Neuronal stem cell (in vitro differentiated cells): ENCODE data around the gene LHFPL2.

Experiments used
- DNase-seq: peaks from one replicate; pipeline ENCODE4 v3.0.0-alpha.2; 2013; ENCODE audit warnings: low spot score
- H2AFZ ChIP-seq: one replicate; pipeline ENCODE4 v1.6.1; 2013; ENCODE audit warnings: mild to moderate bottlenecking, low read length, inconsistent platforms
- H2AK5ac ChIP-seq: 2 replicates; pipeline ENCODE4 v1.6.1; 2013; ENCODE audit warnings: low read depth, mild to moderate bottlenecking, inconsistent platforms, low read length, moderate library complexity, mixed read lengths
- H2BK120ac ChIP-seq: 2 replicates; pipeline ENCODE4 v1.6.1; 2013; ENCODE audit warnings: low read depth, mild to moderate bottlenecking, inconsistent platforms, low read length, moderate library complexity, mixed read lengths
- H2BK12ac ChIP-seq: one replicate; pipeline ENCODE4 v1.6.1; 2013; ENCODE audit warnings: low read length, inconsistent platforms
- H2BK15ac ChIP-seq: 2 replicates; pipeline ENCODE4 v1.6.1; 2013; ENCODE audit warnings: mild to moderate bottlenecking, low read length, inconsistent platforms, mixed read lengths
- H2BK5ac ChIP-seq: one replicate; pipeline ENCODE4 v1.6.1; 2013; ENCODE audit warnings: inconsistent platforms, mild to moderate bottlenecking, low read length, moderate library complexity
- H3K14ac ChIP-seq: one replicate; pipeline ENCODE4 v1.6.1; 2013; ENCODE audit warnings: low read length, inconsistent platforms
- H3K18ac ChIP-seq: 2 replicates; pipeline ENCODE4 v1.6.1; 2013; ENCODE audit warnings: low read length, inconsistent platforms
- H3K23ac ChIP-seq: 2 replicates; pipeline ENCODE4 v1.6.1; 2013; ENCODE audit warnings: low read depth, mild to moderate bottlenecking, mixed read lengths, low read length, inconsistent platforms; ENCODE audit not compliant: poor library complexity
- H3K27ac ChIP-seq: replicated peaks from 3 replicates; pipeline ENCODE4 v1.5.1; 2013; ENCODE audit warnings: low read length, inconsistent platforms
- H3K27me3 ChIP-seq, 3 experiments: 2 replicates each; pipeline ENCODE4 v1.6.1; 2013; ENCODE audit warnings: low read length in 3 of 3, mild to moderate bottlenecking in 2 of 3, inconsistent platforms in 1 of 3, low read depth in 1 of 3, mixed read lengths in 1 of 3, moderate library complexity in 1 of 3; ENCODE audit not compliant: control insufficient read depth in 3 of 3, insufficient read depth in 3 of 3
- H3K36me3 ChIP-seq, 2 donors: replicated peaks in 1 of 2; 2 replicates each; pipeline ENCODE4 v1.6.1; 2013; ENCODE audit warnings: low read length in 2 of 2; ENCODE audit not compliant: control insufficient read depth in 2 of 2, insufficient read depth in 2 of 2
- H3K4ac ChIP-seq: 2 replicates; pipeline ENCODE4 v1.6.1; 2013; ENCODE audit warnings: inconsistent platforms, mild to moderate bottlenecking, low read length, moderate library complexity
- H3K4me1 ChIP-seq, 2 donors: 1 replicate in 1 of 2; 2 replicates in 1 of 2; pipeline ENCODE4 v1.6.1; 2013; ENCODE audit warnings: low read length in 2 of 2, low read depth in 1 of 2; ENCODE audit not compliant: control insufficient read depth in 2 of 2, insufficient read depth in 1 of 2
- H3K4me2 ChIP-seq: one replicate; pipeline ENCODE4 v1.6.1; 2013; ENCODE audit warnings: mild to moderate bottlenecking, low read length, inconsistent platforms; ENCODE audit not compliant: insufficient read depth, poor library complexity, severe bottlenecking
- H3K4me3 ChIP-seq, 2 donors: 2 replicates each; pipeline ENCODE4 v1.5.1; 2013; ENCODE audit warnings: low read length in 2 of 2, mild to moderate bottlenecking in 2 of 2, inconsistent platforms in 1 of 2, moderate library complexity in 1 of 2
- H3K79me1 ChIP-seq: one replicate; pipeline ENCODE4 v1.6.1; 2013; ENCODE audit warnings: low read depth, mild to moderate bottlenecking, inconsistent platforms, low read length, moderate library complexity
- H3K9ac ChIP-seq: one replicate; pipeline ENCODE4 v1.6.1; 2013; ENCODE audit warnings: mild to moderate bottlenecking, low read depth, low read length, inconsistent platforms; ENCODE audit not compliant: poor library complexity
- H3K9me3 ChIP-seq, 2 donors: replicated peaks in 1 of 2; 2 replicates each; pipeline versions ENCODE3 to v1.6.1; 2013; ENCODE audit warnings: low read length in 2 of 2, mild to moderate bottlenecking in 2 of 2, inconsistent platforms in 1 of 2, low read depth in 1 of 2, mixed read lengths in 1 of 2, moderate library complexity in 1 of 2; ENCODE audit not compliant: control insufficient read depth in 2 of 2, insufficient read depth in 1 of 2
- H4K8ac ChIP-seq: one replicate; pipeline ENCODE4 v1.6.1; 2013; ENCODE audit warnings: low read depth, mild to moderate bottlenecking, inconsistent platforms, low read length, moderate library complexity
- H4K91ac ChIP-seq: one replicate; pipeline ENCODE4 v1.6.1; 2013; ENCODE audit warnings: low read length, low read depth, mild to moderate bottlenecking, inconsistent platforms; ENCODE audit not compliant: poor library complexity
- WGBS, 2 donors: extraction: QIAGEN DNeasy Blood & Tissue Kit; methylation state at CpG; one replicate each; pipeline ENCODE4 v1.1.7; 2013; ENCODE audit warnings: missing lambda C conversion rate in 2 of 2, mixed read lengths in 1 of 2; ENCODE audit not compliant: insufficient read length in 2 of 2, insufficient replicate concordance in 1 of 2; ENCODE audit errors: extremely low coverage in 2 of 2; 5-methylcytosine and 5-hydroxymethylcytosine counted together

The LHFPL2 gene

GRCh38 chr5:78475370-78475769, 173.2 kb downstream of the LHFPL2 start:
- Histone ChIP-seq H4K8ac (no peak overlapping the region), H3K79me1 (no peaks in the 10 kb centered on the region), H2BK12ac (no peak overlapping the region), H3K14ac (no peak overlapping the region), H3K27ac (no peak overlapping the region), H2BK5ac (no peak overlapping the region), H3K9me3 (no peaks in the 10 kb centered on the region), H2BK120ac (no peak overlapping the region), H3K4ac (no peak overlapping the region), H3K4me2 (no peak overlapping the region), H3K18ac (no peak overlapping the region), H3K23ac (no peak overlapping the region), H4K91ac (no peak overlapping the region), H3K4me1 (no peaks in the 10 kb centered on the region), H2AFZ (no peak overlapping the region), H3K9ac (no peak overlapping the region), H3K27me3 (no peaks in the 10 kb centered on the region), H2BK15ac (no peak overlapping the region), H3K36me3 (peaks cover 0 to 2% of the 10 kb centered on the region in 2 donors), H2AK5ac (no peak overlapping the region), H3K4me3 (no peak overlapping the region)
- WGBS, 2 donors, result no CpG with 5 or more reads among the region's 3 CpGs
- no peak for DNase-seq

GRCh38 chr5:78473751-78474150, 174.8 kb downstream of the LHFPL2 start:
- H3K9ac ChIP-seq, result no peak overlapping the region
- no peak overlapping the region for H2BK120ac ChIP-seq
- H2BK5ac ChIP-seq, result no peak overlapping the region
- WGBS, 2 donors, result no CpG with 5 or more reads among the region's 1 CpG
- H2BK12ac ChIP-seq, result no peak overlapping the region
- H4K8ac ChIP-seq, result no peak overlapping the region
- no peak overlapping the region for H4K91ac ChIP-seq
- no peaks in the 10 kb centered on the region for H3K4me1 ChIP-seq
- H3K23ac ChIP-seq, result no peak overlapping the region
- no peak overlapping the region for H3K4ac ChIP-seq
- no peak for DNase-seq
- H3K36me3 ChIP-seq, result peaks cover 0 to 2% of the 10 kb centered on the region in 2 donors
- no peak overlapping the region for H2AFZ ChIP-seq
- no peaks in the 10 kb centered on the region for H3K27me3 ChIP-seq
- no peak overlapping the region for H3K4me3 ChIP-seq
- H3K14ac ChIP-seq, result no peak overlapping the region
- H3K4me2 ChIP-seq, result no peak overlapping the region
- no peak overlapping the region for H3K27ac ChIP-seq
- no peak overlapping the region for H2BK15ac ChIP-seq
- no peak overlapping the region for H2AK5ac ChIP-seq
- no peaks in the 10 kb centered on the region for H3K79me1 ChIP-seq
- H3K18ac ChIP-seq, result no peak overlapping the region
- H3K9me3 ChIP-seq, result no peaks in the 10 kb centered on the region

GRCh38 chr5:78472469-78473106, 176.0 kb downstream of the LHFPL2 start:
- no peak for DNase-seq

GRCh38 chr5:78471896-78472295, 176.7 kb downstream of the LHFPL2 start:
- no peak overlapping the region for H3K18ac ChIP-seq

More at GRCh38 chr5:78472469-78473106, 176.0 kb downstream of the LHFPL2 start:
- H2AK5ac ChIP-seq, result no peak overlapping the region
- H3K18ac ChIP-seq, result no peak overlapping the region
- H3K4ac ChIP-seq, result no peak overlapping the region
- no peaks in the 10 kb centered on the region for H3K79me1 ChIP-seq
- no peak overlapping the region for H2AFZ ChIP-seq
- H3K23ac ChIP-seq, result no peak overlapping the region
- H2BK120ac ChIP-seq, result no peak overlapping the region
- H3K27me3 ChIP-seq, result no peaks in the 10 kb centered on the region
- no peak overlapping the region for H2BK12ac ChIP-seq
- no peak overlapping the region for H2BK5ac ChIP-seq
- no peak overlapping the region for H3K4me3 ChIP-seq
- H3K9ac ChIP-seq, result no peak overlapping the region
- peaks cover 0 to 2% of the 10 kb centered on the region in 2 donors for H3K36me3 ChIP-seq
- no peak overlapping the region for H4K8ac ChIP-seq
- H4K91ac ChIP-seq, result no peak overlapping the region
- H3K9me3 ChIP-seq, result no peaks in the 10 kb centered on the region
- no peak overlapping the region for H3K4me2 ChIP-seq
- H2BK15ac ChIP-seq, result no peak overlapping the region
- H3K14ac ChIP-seq, result no peak overlapping the region
- no peaks in the 10 kb centered on the region for H3K4me1 ChIP-seq
- H3K27ac ChIP-seq, result no peak overlapping the region

More at GRCh38 chr5:78471896-78472295, 176.7 kb downstream of the LHFPL2 start:
- Histone ChIP-seq H4K8ac (no peak overlapping the region), H3K27ac (no peak overlapping the region), H2BK5ac (no peak overlapping the region), H3K14ac (no peak overlapping the region), H3K9me3 (no peaks in the 10 kb centered on the region), H2AFZ (no peak overlapping the region), H3K4ac (no peak overlapping the region), H2BK15ac (no peak overlapping the region), H3K36me3 (peaks cover 0 to 2% of the 10 kb centered on the region in 2 donors), H2BK12ac (no peak overlapping the region), H2AK5ac (no peak overlapping the region), H3K4me3 (no peak overlapping the region), H3K23ac (no peak overlapping the region), H3K79me1 (no peaks in the 10 kb centered on the region), H3K4me1 (no peaks in the 10 kb centered on the region), H3K27me3 (no peaks in the 10 kb centered on the region), H2BK120ac (no peak overlapping the region), H3K4me2 (no peak overlapping the region), H3K9ac (no peak overlapping the region), H4K91ac (no peak overlapping the region)
- DNase-seq, result no peak
